ENCODE results near the gene SPESP1.
"Not testable (repeated sequence)": the region's sequence is repeated elsewhere in the genome, so short reads cannot be mapped to it uniquely, and the experiment has no call there.

The SPESP1 gene

DNA sequence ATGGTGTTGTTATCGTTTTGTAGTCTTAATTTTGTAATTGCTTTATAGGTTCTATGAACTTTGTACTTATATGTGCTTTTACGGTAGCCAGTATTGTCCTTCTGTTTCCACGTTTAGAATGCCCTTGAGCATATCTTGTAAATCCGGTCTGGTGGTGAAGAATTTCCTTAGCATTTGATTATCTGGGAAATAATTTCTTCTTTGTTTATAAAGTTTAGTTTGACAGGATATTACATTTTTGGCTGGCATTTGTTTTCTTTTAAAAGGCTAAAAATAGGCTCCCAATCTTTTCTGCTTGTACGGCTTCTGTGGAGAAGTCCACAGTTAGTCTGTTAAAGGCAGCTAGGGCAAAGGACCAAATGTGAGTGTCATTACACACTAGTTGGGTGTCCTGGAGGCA is 36.7 kb downstream of the SPESP1 start:
- no peak for DNase-seq

DNA sequence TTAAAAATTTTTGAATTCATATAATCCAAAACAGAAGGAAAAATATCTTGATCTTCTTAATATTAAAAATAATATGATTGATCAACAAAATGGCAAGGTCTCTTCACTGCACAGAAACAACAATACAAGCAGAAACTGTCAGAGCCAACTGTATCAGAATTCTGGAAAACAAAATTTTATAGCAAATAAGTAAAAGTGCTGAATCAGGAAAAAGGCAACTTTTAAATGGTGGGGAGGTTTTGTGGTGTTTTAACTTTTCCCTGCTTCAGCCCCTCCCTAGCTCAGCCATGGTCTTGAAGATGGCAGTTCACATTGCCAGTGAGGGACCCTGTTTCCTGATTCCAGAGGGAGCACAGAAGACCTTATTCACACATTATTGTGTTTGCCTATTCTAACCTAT is 37.6 kb downstream of the SPESP1 start:
- no peak for DNase-seq

DNA sequence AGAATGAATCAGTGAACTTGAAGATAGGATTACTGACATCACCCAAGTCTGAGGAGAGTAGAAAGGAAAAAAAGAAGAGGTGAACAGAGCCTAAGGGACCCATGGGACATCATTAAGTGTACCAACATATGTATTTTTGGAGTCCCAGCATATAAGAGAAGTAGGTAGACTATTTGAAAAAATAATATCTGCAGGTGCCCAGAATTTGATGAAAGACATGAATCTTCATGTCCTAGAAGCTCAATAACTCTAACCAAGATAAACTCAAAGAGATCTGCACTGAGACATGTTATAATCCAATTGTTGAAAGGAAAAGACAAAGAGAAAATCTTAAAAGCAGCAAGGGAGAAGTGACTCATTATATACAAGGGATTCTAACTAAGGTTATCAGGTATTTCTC is 39.0 kb downstream of the SPESP1 start:
- DNase-seq = no peak

DNA sequence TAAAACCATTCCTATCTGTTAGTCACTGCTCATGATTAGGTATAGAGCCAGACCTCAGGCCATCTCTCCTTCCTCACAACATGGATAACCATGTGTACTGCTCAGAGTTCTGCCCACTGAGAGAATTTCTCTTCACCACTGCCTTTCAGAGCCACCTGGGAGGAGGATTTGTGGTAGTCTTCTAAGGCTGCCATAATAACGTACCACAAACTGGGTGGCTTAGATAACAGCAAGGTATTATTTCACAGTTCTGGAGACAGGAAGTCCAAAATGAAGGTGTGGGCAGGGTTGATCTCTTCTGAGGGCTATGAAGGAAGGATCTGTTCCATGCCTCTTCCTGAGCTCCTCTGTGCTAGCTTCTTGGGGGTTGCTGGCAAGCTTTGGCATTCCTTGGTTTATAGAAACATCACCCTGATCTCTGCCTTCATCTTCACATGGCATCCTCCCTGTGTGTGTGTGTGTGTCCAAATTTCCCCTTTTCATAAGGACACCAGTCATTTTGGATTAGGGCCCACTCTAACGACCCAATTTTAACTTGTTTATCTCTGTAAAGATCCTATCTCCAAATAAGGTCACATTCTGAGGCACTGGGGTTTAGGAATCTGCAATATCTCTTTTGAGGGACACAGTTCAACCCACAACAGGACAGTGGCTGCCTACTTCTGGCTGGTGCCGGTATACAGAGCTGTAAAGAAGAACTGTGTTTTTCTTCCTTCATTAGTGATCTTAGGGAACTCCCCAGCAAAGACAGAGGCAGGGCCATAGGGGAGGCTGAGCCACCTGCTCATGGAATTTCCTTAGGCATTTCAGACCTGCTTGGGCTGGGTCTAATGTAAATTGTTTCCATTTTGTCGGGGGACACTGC is 42.1 kb downstream of the SPESP1 start:
- DNase-seq = no peak

DNA sequence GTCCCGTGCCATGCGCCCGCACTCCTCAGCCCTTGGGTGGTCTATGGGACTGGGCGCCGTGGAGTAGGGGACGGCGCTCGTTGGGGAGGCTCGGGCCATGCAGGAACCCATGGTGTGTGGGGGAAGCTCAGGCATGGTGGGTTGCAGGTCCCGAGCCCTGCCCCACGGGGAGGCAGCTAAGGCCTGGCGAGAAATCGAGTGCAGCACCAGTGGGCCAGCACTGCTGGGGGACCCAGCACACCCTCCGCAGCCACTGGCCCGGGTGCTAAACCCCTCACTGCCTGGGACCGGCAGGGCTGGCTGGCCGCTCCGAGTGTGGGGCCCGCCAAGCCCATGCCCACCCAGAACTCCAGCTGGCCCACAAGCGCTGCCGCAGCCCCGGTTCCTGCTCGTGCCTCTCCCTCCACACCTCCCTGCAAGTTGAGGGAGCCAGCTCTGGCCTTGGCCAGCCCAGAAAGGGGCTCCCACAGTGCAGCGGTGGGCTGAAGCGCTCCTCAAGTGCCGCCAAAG is 45.4 kb downstream of the SPESP1 start:
- DNase-seq = not testable (repeated sequence)

DNA sequence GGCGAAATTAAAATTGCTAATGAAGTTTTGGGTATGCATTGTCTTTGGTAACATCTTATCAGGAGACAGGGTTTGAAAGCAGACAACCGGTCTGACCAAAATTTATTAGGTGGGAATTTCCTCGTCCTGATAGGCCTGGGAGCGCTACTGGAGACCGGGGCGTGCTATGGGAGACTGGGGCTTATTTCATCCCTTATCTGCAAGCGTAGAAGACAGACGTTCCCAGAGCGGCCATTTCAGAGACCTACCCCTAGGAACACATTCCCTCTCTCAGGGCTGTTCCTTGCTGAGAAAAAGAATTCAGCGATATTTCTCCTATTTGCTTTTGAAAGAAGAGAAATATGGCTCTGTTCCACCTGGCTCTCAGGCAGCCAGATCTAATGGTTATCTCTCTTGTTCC is 47.1 kb downstream of the SPESP1 start:
- not testable (repeated sequence) for DNase-seq

DNA sequence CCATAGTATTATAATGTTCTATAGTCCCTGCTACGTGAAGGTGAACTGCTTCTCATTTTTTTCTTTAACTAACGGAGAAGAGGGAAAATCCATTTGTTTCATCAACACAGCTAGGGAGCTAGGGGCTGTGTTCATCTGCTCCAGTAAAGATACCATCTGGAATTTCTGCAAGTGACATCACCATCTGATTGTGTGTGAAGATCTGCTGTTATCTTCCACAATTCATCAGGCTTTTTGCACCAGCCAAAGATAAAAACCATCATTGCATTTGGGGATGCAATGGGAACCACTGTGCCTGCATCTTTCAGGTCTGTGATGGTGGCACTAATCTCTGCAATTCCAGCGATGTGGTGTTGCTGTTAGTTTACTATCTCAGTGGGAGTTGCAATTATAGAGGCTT is 48.7 kb downstream of the SPESP1 start:
- DNase-seq = no peak

DNA sequence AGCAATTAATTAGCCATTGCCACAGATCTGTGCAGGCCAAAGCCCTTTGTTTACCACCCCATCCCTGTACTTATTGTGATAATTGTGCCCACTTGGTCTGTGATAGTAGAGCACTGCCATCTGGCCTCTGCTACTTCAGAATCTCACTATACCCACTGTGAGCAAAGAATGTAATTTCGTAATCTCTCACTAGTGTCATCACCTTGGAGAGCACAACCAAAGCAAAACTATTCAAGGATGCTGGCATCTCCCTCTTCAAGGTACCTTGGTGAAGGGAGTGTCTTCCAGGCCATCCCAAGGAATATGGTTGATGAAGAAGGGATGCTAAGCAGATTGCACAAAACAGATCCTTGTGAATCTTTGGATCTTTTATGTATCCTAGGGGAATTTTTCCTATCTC is 49.5 kb downstream of the SPESP1 start:
- DNase-seq = no peak

DNA sequence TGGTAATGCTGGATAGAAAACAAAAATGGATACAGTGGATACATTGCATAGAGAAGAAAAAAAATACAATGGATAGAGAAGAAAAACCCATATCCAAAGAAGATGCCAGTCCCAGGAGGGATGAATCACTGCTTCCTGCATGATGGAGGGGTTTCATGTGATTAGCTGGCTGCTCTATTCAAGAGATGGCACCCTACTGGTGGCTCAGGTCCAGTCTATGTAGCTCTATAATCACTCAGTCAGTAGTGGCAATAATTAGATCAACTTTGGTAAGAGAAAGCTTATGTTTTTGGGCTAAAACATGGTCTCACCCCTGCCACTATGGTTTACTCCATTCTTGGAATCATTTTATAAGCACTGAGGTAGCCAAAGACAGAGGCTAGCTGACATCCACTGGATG is 50.5 kb downstream of the SPESP1 start:
- no peak for DNase-seq

DNA sequence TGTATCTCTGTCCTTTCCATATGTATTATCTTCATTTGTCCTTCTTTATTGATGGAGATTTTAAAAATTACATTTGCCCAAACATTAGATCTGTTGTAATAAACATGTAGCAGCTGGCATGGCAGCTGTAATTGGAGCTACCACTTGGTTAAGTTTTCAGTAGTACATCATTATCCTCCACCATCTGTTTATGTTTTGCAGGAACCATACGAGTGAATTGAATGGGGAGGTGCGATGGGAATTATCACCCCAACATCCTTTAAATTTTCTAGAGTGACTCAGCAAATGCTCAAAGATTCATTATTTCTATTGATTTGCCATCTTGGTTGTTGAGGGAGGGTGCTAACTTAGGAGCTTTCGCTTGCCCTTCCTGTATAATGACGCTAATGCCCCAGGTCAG is 51.6 kb downstream of the SPESP1 start:
- DNase-seq = no peak

DNA sequence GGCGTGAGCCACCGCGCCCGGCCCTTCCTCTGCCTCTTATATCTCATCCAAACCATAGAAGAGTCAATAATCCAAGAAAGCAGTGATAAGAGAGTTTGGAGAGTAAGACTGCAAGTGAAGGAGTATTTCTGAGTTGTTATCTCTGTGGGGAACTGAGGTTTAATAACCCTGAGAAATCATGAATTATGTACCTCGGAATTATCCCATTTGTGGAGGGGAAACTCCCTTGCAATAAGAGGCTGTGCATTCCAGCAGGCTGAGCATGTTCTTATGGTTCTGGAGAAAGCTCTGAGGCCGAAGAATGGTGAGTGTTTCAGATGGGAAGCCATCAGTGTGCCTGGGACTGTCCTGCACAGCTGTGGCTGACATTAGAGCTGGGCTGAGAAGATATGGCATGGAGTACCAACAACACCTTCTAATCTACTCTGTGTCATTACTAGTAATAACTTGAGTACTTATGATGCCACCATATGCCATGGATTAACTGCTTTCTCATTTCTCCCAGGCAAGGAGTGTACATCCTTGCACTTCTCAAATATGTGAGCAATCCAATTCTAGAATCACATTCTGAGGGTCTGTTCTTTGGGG is 52.7 kb downstream of the SPESP1 start:
- DNase-seq = no peak

DNA sequence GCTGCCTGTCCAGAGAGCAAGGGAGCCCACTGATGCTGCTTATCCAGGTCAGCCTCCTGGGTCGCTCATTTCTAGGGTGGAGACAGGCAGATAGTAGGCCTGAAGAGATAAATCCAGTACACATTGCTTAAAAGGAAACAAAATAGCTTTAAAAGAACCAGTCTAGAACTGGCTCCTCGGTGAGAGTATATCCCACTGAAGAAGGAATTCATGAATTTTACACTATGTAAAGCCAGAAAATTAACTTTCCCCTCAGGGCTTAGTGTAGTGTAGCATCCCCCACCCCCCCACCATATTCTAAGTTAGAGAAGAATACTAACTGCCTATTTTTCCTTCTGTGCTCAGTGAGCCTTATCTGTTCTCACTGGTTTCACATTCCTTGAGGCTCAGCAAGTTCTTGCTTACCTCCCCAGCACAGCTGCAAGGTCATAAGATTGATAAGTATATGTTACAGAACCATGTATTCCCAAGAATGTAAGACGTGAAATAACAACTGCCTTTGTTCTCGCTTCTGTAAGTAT is 53.7 kb downstream of the SPESP1 start:
- no peak for DNase-seq

DNA sequence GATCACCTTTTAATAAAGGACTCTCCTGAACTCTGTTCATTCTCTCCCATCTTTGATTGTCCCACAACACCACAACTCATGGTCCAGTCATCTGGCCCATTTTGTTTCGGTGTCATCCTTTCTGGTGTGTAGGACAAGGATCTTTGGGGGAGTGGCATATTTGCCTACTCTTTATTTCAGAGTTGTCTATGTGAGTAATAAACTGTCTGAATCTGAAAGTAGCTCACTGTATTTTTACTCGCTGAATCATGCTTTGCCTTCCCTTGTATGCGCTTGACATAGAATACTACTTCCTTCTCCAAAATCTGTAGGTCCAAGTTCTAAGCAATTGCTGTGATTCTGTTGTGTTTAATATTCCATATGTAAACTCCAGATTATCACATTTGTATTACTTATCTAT is 54.3 kb downstream of the SPESP1 start:
- no peak for DNase-seq

DNA sequence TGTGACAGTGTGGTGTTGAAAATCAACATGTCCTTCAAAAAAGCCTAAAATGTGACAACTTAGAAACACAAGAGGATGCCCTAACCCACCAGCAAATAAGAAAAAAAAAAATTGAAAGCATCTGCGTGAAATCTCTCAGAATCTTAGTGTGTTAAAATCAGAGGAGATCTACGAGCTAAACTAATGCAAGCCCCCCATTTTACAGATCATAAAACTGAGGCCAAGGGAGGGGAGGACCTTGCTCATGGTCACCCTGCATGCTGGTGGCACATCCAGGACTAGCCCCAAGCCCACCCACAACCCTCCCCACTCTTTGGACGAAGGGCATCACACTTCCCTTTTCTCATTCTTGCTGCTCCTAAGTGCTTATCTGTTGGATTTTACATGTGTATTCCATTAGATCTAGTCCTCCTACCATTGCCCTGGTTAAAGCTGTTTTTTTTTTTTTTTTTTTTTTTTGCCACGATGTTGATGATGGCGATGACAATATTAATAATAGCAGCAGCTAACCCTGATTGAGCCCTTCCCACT is 55.1 kb downstream of the SPESP1 start:
- DNase-seq = no peak

DNA sequence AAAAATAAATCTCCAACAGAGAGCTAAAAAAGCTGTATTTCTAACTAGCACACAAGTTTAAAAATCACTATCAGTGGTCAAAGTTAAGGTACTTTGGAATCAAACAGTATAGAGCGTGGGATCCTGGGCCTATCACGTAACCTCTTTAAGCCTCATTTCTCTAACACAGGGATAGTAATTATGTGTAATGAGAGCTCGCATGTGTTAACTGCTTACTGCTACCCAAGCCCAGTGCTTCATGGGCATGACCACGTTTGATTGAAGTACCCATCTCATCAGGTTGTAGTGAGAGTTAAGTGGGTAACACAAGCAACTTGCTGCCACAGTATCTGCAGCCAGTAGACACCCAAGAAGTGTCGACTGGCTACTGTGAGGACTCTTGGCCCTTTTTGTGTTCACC is 56.0 kb downstream of the SPESP1 start:
- DNase-seq = no peak

DNA sequence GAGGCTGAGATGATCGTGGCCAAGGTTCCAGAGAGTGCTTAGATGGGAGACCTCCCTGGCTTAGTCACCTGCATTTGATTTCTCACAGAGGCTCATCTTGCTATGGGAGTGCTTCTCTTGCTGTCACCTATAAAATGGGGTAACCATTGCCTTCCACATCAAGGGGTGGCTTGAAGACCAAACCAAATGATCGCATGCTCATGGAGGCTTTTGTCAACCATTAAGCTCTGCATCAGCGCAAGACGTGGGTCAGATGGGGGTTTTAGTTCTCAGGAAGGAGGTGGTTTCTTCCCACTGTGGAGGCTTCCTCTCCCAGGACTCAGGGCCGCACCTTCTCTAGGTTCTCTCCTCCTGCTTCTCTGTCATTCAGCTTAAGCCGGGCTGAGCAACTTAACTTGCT is 56.8 kb downstream of the SPESP1 start:
- DNase-seq = no peak

DNA sequence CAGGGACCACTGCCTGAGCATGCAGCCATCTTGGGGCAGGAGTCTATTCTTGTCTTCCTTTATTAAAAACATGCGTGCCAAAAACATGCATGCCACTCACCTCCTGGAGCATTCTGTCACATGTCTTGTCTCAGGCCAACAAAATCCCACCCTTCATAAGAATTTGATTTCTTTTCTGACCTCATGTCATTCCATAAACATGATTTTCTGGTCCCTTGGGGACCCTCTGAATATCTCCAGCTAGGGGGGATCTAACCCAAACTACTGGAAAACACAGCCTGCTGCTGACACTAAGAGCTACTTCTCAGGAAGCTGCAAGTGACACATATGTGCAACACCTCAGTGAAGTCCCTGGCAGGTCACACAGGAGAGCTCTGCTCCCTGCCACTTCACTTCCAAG is 57.4 kb downstream of the SPESP1 start:
- no peak for DNase-seq

DNA sequence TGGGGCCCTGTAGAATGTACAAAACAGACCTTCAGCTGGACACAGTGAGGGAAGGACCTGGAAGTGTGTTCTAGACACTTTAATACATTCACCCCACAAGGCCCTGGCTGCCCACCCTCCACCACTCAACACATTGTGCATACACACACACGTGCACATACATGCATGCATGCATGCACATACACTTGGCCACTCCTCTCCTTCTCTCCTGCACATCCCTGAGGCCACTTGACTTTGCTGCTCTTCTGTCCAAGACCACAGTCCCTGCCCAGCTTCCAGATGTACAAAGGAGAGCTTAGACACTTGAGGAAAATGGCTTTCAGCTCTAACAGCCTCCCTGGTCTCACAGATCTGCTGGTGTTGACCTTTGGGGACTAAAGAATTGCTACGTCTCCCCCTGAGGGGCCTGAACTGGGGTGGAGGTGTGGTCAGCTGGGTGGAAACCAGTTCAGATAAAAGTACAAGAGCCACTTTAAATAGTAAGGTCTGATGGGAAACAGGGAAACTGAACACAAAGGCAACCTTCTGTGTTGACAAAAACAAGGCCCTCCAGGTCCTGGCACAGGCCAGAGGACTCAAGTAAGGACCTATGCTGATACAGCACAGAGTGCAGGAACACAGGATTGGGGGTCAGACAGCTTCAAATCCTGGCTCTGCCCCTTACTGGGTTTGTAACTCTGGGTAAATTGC is 59.4 kb downstream of the SPESP1 start:
- DNase-seq = no peak

DNA sequence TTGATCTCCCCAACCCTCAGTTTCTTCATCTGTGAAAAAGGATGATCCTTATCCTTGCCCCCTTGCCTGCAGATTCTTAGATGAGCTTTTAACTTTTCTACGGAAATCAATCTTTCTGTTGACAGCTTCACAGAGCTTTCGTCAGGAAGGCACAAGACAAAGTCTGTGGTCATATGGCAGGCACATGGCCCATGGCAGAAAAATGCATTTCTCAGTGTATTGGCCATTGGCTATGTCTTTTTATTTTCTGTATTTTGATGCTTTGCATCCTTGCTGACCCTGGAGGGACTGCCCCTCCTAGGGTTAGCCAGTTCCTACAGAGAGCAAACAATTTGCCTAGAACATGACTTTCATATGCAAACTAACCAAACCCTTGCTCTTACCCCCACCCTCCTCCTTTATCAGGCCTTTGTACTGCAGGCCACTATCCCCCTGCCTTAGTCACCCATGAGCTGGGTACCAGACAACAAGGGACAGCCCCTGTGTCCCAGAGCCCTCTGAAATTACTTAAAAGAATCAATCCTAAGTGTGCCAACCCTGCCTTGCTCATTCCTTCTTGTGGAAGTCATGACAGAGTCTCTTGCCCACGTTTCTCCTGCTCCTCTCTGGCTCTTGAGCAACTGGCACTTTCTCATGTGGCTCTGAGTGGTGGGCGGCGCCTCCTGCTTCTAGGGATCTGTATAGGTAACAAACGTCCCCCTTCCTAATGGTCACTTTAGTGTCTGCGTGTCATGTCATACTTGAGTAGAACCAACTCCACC is 60.1 kb downstream of the SPESP1 start:
- no peak for DNase-seq

DNA sequence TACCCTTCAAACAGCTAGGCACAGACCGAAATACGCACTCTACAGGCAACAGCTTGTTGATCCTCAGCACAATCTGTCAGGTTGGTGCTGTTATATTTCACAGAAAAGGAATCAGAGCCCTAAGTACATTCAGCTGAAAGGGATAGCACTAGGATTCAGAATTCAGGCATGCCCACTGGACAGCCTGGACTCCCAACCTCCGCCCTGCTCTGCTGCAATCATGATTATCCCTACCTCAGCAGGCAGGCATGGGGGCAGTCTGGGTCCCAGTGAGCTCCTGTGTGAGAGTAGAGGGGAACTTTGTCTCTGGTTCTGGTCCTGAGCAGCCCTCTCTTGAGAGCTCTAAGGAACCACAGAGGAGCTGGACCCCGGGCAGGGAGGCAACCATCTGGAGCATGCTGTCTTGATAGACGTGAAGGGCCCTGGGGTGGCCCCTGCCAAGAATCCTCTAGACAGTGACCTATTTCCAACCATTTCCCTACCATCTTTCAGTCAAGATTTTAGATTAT is 60.7 kb downstream of the SPESP1 start:
- DNase-seq = no peak

DNA sequence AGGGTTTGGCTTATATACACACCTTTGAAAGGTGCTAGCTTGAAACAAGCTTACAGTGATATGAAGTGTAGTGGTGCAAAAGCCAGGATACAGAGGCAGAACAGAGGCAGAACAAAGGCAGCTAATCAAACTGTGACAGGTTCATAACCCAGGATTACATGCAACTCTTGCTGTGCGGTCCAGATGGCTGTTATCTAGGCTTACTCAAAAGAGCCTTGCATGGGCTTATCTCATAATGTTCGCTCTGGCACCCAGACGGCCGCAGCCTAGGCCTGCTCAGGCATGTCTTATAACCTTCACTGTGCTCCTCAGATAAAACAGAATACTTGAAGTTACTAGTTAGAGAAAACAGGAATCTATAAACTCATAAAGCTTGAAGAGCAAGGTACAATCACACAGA is 61.4 kb downstream of the SPESP1 start:
- no peak for DNase-seq

DNA sequence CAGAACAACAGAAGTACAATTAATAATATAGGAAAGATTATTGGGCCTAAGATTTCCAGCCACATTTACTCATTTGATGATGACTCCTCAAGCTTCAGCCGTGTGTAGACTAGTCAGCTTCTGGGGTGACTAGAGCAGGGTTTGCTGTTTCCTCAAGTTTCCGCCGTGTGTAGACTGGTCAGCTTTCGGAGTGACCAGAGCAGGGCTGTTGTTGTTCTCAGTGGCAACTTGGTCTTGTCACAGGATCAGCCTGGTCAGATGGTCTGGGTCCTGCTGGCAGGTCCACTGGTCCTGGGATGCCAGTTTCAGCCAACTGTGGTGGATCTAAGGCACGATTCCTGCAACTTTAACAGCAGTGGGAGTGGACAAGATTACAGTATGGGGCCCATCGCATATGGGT is 62.4 kb downstream of the SPESP1 start:
- no peak for DNase-seq

DNA sequence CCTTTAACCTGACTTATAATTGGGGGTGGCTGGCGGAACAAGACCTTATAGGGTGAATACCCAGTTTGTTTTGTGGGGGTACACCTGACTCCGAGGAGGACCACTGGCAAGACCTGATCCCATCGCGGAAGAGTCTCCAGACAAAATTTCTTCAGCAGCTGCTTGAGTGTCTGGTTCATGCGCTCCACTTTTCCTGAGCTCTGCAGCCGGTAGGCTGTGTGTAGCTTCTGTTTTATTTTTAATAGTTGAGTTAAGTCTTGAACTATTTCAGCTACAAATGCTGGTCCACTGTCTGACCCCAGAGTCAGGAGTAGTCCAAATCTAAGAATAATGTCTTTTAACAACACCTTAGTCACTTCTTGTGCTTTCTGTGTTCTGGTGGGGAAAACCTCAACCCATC is 63.0 kb downstream of the SPESP1 start:
- no peak for DNase-seq

Data from NCI-H510A treated with DMSO at 0.1 percent for 48 hours (cell line).